GM10847 (cell line): ENCODE data around the gene PCSK5.

Experiments
- POLR2A ChIP-seq: IDR thresholded peaks from 2 replicates; pipeline ENCODE4 v1.6.1; 2011; ENCODE audit not compliant: insufficient read length; ENCODE audit errors: extremely low read depth

Gene PCSK5

DNA sequence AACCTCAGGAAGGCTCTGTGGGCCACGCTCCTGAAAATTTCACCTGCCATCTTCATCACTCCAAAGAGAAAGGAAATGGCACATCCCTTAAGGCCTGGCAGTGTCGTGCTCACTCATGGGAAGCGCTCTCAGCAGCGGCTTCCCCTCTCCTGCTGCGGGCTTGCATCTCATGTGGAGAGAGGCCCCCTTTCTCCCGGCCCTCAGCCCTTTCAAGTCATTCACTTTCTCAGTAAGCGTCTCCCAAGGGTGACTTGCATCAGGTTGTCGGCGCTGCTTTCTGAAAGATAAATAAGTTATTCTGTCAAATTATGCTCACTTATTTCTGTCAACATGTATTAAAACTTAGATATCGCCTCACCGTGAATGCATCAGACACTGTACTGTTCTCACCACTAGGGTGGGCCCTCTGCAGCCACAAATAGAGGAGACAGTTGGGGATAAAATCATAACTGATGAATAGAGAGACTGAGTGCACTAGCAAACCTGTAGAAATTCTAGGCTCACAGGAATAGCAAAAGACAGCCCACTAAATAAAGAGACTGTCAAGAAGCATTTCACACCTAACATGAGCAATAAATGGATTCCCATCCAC lies 329.2 kb downstream of the PCSK5 start:
- TF ChIP-seq POLR2A, result no peak

DNA sequence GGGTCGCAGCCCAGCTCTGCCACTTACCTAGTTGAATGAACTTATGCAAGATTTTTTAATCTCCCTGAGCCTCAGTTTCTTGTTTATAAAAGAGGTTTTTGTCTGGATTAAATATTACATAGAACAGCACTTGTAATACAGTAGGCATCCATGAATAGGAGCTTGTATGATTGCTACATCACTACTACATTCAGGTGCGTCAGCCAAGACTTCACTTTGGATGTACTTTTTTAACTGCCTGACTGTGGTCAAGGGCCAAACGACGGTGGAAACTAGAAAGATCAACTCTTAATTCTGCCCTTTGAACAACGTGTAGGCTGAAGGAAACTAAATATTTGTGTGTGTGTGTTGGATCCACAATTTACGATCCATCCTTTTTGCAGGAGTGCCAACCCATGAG lies 330.9 kb downstream of the PCSK5 start:
- TF ChIP-seq POLR2A, result no peak

GRCh38 chr9:76223749-76224340 lies 333.4 kb downstream of the PCSK5 start:
- TF ChIP-seq POLR2A, result no peak

DNA sequence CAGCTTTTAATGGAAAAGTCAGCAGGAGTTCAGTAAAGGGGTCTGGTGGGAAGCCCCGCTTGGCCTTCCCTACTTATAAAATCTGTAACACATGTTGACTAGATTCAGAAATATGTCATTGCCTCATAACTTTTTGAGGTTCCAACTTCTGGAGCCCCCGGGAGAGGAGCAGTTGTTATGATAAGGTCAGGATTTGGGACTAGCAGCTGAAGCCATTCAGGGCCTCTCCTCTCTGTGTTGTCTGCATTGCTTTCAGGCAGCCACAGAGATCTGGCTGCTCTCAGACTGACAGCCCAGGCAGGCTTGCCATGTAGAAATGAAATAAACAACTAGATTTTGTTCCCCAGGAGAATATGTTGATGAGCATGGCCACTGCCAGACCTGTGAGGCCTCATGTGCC lies 336.7 kb downstream of the PCSK5 start:
- no peak for TF ChIP-seq POLR2A

DNA sequence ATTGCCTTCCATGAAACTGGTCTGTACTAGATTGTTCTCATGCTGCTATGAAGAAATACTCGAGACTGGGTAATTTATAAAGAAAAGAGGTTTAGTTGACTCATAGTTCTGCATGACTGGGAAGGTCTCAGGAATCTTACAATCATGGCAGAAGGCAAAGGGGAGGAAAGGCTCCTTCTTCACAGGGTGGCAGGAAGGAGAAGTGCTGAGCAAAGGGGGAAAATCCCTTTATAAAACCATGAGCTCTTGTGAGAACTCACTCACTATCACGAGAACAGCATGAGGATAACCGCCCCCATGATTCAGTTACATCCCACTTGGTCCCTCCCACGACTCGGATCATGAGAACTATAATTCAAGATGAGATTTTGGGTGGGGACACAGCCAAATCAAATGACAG lies 340.5 kb downstream of the PCSK5 start:
- TF ChIP-seq POLR2A, result no peak

DNA sequence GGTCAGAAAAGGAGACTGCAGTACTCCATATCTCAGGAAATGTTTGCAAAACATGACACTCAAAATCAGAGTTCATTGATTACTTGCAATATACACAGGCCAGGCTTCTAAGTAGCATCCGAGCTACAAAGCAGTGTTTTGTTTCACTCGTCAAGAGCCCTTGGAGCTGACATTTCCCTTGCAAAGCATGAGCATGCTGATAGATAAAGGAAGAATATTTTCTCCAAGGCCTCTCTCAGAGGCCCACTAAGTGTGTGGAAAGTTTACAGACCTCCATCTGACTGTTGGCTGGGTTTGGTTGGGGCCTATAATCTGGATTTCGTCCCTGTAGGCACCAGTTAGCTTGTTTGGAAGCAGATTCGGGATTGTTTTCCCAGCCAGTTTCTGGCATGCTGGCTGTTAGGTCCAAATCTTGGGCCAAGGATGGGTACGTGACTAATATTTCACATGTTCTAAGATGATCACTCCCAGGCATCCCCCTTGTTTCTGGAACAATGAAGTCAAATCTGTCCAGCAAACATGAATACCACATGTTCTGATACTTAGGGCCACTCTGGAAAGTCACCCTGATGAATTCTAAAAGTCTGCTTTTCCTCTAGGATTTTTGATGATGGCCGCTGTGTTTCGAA lies 342.5 kb downstream of the PCSK5 start:
- no peak for TF ChIP-seq POLR2A

DNA sequence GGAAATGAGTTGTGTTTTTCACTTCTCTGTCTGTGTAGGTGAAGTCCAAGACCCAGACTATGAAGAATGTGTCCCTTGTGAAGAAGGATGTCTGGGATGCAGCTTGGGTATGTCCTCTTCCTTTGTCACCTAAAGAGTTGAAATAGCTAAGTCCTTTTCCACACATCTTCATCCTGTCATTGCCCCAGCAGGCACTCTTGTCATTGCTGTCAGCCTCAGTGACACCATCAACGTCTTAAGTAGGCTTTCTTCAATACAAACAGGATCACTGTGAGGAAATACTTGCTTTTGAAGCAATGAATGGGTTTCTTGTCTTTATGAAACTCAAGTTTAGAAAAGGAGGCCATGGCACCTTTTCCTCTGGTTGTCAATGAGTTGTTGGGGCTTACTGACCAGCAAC lies 350.1 kb downstream of the PCSK5 start:
- TF ChIP-seq POLR2A, result no peak

- TF ChIP-seq POLR2A, result no peak
Observed at GRCh38 chr9:76245518-76245917, 355.0 kb downstream of the PCSK5 start.

DNA sequence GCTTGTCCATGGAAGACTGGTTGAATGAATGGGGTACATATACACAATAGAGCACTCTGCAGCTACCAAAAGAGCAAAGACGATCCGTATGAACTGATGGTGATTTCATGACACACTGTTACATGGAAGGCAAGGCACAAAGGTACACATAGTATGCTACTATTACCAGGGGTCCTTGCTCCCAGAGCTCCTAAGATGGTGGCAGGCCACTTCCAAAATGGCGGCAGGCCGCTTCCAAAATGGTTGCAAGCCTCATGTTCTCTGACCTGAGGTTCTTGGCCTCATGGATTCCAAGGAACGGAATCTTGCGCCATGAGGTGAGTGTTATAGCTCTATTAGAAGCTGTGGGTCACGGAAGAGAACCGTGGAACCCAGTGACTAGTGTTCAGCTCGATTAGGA lies 356.2 kb downstream of the PCSK5 start:
- no peak for TF ChIP-seq POLR2A

GRCh38 chr9:76247426-76247825 lies 357.0 kb downstream of the PCSK5 start:
- TF ChIP-seq POLR2A, result no peak

DNA sequence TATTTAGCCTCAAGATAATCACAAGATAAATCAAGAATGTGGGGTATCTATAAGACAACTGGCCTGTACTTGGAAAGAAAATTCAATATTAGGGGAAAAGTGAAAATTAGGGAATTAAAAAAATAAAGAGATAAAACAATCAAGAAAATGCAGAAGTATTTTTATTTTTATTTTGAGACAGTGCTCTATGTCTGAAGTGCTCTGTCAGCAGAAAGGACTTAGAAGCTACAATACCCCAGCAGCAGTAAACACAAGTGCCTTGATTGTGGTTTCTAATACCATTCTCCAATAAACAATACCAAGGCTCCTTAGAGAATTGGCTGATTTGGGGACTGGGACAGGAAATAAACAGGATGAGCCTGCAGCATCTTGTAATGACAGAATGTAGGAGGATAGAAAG lies 358.8 kb downstream of the PCSK5 start:
- no peak for TF ChIP-seq POLR2A

GRCh38 chr9:76255781-76256455 lies 365.4 kb downstream of the PCSK5 start:
- no peak for TF ChIP-seq POLR2A

GRCh38 chr9:76257311-76257710 lies 366.8 kb downstream of the PCSK5 start:
- no peak for TF ChIP-seq POLR2A

GRCh38 chr9:76266649-76267283 lies 376.3 kb downstream of the PCSK5 start:
- no peak for TF ChIP-seq POLR2A

DNA sequence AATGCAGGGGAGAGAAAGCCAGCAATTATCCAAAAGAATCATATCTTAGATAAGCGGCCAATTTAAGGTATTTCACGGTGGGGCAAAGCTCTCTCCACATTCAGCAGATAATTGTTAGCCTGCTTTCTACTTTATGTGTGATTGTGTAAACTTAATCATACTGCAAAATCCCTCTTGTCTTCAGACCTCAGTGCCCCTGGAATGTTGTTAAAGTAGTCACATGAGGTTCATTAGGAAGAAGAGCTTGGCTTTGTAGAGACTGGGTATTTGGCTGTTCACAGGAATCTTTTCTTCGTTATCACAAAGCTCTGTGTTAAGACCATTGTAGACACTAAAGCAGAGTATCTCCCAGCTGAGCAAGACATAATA lies 376.8 kb downstream of the PCSK5 start:
- TF ChIP-seq POLR2A, result no peak

GRCh38 chr9:76269789-76270188 lies 379.3 kb downstream of the PCSK5 start:
- no peak for TF ChIP-seq POLR2A
